ENCODE measurements around the gene EXTL1.

Gene EXTL1

GRCh38 chr1:26009796-26010447 is 11.7 kb upstream of the EXTL1 start:
- Histone ChIP-seq H3K9me3 (ENCODE audit: control insufficient read depth, insufficient read depth, low read length) (no peaks in the 10 kb centered on the region), H3K4me1 (ENCODE audit: insufficient read depth, low read length) (peaks cover 11% of the 10 kb centered on the region), H3K9ac (ENCODE audit: low read depth, low read length) (no peak overlapping the region), H3K36me3 (ENCODE audit: insufficient read depth, low read length) (no peaks in the 10 kb centered on the region)

GRCh38 chr1:26010825-26011224 is 10.8 kb upstream of the EXTL1 start:
- Histone ChIP-seq H3K9me3 (ENCODE audit: control insufficient read depth, insufficient read depth, low read length) (no peaks in the 10 kb centered on the region), H3K36me3 (ENCODE audit: insufficient read depth, low read length) (no peaks in the 10 kb centered on the region), H3K9ac (ENCODE audit: low read depth, low read length) (no peak overlapping the region), H3K4me1 (ENCODE audit: insufficient read depth, low read length) (peaks cover 11% of the 10 kb centered on the region)

- Histone ChIP-seq H3K9ac (ENCODE audit: low read depth, low read length) (no peak overlapping the region), H3K36me3 (ENCODE audit: insufficient read depth, low read length) (no peaks in the 10 kb centered on the region), H3K4me1 (ENCODE audit: insufficient read depth, low read length) (peaks cover 24% of the 10 kb centered on the region), H3K9me3 (ENCODE audit: control insufficient read depth, insufficient read depth, low read length) (no peaks in the 10 kb centered on the region)
Observed at GRCh38 chr1:26012864-26013263, 8.7 kb upstream of the EXTL1 start.

- Histone ChIP-seq H3K9ac (ENCODE audit: low read depth, low read length) (no peak overlapping the region), H3K4me1 (ENCODE audit: insufficient read depth, low read length) (peaks cover 24% of the 10 kb centered on the region), H3K36me3 (ENCODE audit: insufficient read depth, low read length) (no peaks in the 10 kb centered on the region), H3K9me3 (ENCODE audit: control insufficient read depth, insufficient read depth, low read length) (no peaks in the 10 kb centered on the region)
Observed at GRCh38 chr1:26014179-26014578, 7.4 kb upstream of the EXTL1 start.

GRCh38 chr1:26015358-26015757 is 6.2 kb upstream of the EXTL1 start:
- Histone ChIP-seq H3K9me3 (ENCODE audit: control insufficient read depth, insufficient read depth, low read length) (no peaks in the 10 kb centered on the region), H3K36me3 (ENCODE audit: insufficient read depth, low read length) (no peaks in the 10 kb centered on the region), H3K9ac (ENCODE audit: low read depth, low read length) (no peak overlapping the region), H3K4me1 (ENCODE audit: insufficient read depth, low read length) (peaks cover 21% of the 10 kb centered on the region)

- Histone ChIP-seq H3K36me3 (ENCODE audit: insufficient read depth, low read length) (no peaks in the 10 kb centered on the region), H3K4me1 (ENCODE audit: insufficient read depth, low read length) (peaks cover 21% of the 10 kb centered on the region), H3K9ac (ENCODE audit: low read depth, low read length) (no peak overlapping the region), H3K9me3 (ENCODE audit: control insufficient read depth, insufficient read depth, low read length) (no peaks in the 10 kb centered on the region)
Observed at GRCh38 chr1:26016258-26016952, 5.2 kb upstream of the EXTL1 start.

- peaks cover 21% of the 10 kb centered on the region for H3K4me1 ChIP-seq (ENCODE audit: insufficient read depth, low read length)
- H3K36me3 ChIP-seq (ENCODE audit: insufficient read depth, low read length): no peaks in the 10 kb centered on the region
- no peaks in the 10 kb centered on the region for H3K9me3 ChIP-seq (ENCODE audit: control insufficient read depth, insufficient read depth, low read length)
- no peak overlapping the region for H3K9ac ChIP-seq (ENCODE audit: low read depth, low read length)
Observed at GRCh38 chr1:26016953-26017545, 4.5 kb upstream of the EXTL1 start.

GRCh38 chr1:26017606-26018005 is 4.0 kb upstream of the EXTL1 start:
- Histone ChIP-seq H3K9ac (ENCODE audit: low read depth, low read length) (no peak overlapping the region), H3K36me3 (ENCODE audit: insufficient read depth, low read length) (no peaks in the 10 kb centered on the region), H3K4me1 (ENCODE audit: insufficient read depth, low read length) (peaks cover 21% of the 10 kb centered on the region), H3K9me3 (ENCODE audit: control insufficient read depth, insufficient read depth, low read length) (no peaks in the 10 kb centered on the region)

- no peak overlapping the region for H3K9ac ChIP-seq (ENCODE audit: low read depth, low read length)
- peaks cover 21% of the 10 kb centered on the region for H3K4me1 ChIP-seq (ENCODE audit: insufficient read depth, low read length)
- H3K36me3 ChIP-seq (ENCODE audit: insufficient read depth, low read length): no peaks in the 10 kb centered on the region
- H3K9me3 ChIP-seq (ENCODE audit: control insufficient read depth, insufficient read depth, low read length): no peaks in the 10 kb centered on the region
Observed at GRCh38 chr1:26019641-26020315, 1.8 kb upstream of the EXTL1 start.

GRCh38 chr1:26020330-26020768 is 1.2 kb upstream of the EXTL1 start:
- H3K9ac ChIP-seq (ENCODE audit: low read depth, low read length): no peak overlapping the region
- H3K4me1 ChIP-seq (ENCODE audit: insufficient read depth, low read length): peaks cover 21% of the 10 kb centered on the region
- H3K36me3 ChIP-seq (ENCODE audit: insufficient read depth, low read length): no peaks in the 10 kb centered on the region
- no peaks in the 10 kb centered on the region for H3K9me3 ChIP-seq (ENCODE audit: control insufficient read depth, insufficient read depth, low read length)

GRCh38 chr1:26020941-26021646 is 481 bp upstream of the EXTL1 start:
- no peak overlapping the region for H3K9ac ChIP-seq (ENCODE audit: low read depth, low read length)

GRCh38 chr1:26022404-26022779 is 817 bp downstream of the EXTL1 start:
- Histone ChIP-seq H3K4me1 (ENCODE audit: insufficient read depth, low read length) (peaks cover 9% of the 10 kb centered on the region; the same call in 1 of the 2 replicates), H3K9ac (ENCODE audit: low read depth, low read length) (no peak overlapping the region), H3K9me3 (ENCODE audit: control insufficient read depth, insufficient read depth, low read length) (no peaks in the 10 kb centered on the region), H3K36me3 (ENCODE audit: insufficient read depth, low read length) (no peaks in the 10 kb centered on the region)

More at GRCh38 chr1:26020941-26021646, 481 bp upstream of the EXTL1 start:
- Histone ChIP-seq H3K4me1 (ENCODE audit: insufficient read depth, low read length) (peaks cover 21% of the 10 kb centered on the region), H3K9me3 (ENCODE audit: control insufficient read depth, insufficient read depth, low read length) (no peaks in the 10 kb centered on the region), H3K36me3 (ENCODE audit: insufficient read depth, low read length) (no peaks in the 10 kb centered on the region)

GRCh38 chr1:26023009-26023408 is 1.4 kb downstream of the EXTL1 start:
- Histone ChIP-seq H3K9ac (ENCODE audit: low read depth, low read length) (no peak overlapping the region), H3K9me3 (ENCODE audit: control insufficient read depth, insufficient read depth, low read length) (no peaks in the 10 kb centered on the region), H3K4me1 (ENCODE audit: insufficient read depth, low read length) (peaks cover 8% of the 10 kb centered on the region; the same call in 1 of the 2 replicates), H3K36me3 (ENCODE audit: insufficient read depth, low read length) (no peaks in the 10 kb centered on the region)

GRCh38 chr1:26023826-26024225 is 2.3 kb downstream of the EXTL1 start:
- no peaks in the 10 kb centered on the region for H3K9me3 ChIP-seq (ENCODE audit: control insufficient read depth, insufficient read depth, low read length)
- H3K36me3 ChIP-seq (ENCODE audit: insufficient read depth, low read length): no peaks in the 10 kb centered on the region
- no peak overlapping the region for H3K9ac ChIP-seq (ENCODE audit: low read depth, low read length)
- peaks cover 8% of the 10 kb centered on the region; the same call in 1 of the 2 replicates for H3K4me1 ChIP-seq (ENCODE audit: insufficient read depth, low read length)

Data from ES-I3 (cell line).